HUES48 (cell line): ENCODE data around the gene CARD11.
"Not testable (repeated sequence)": the region's sequence is repeated elsewhere in the genome, so short reads cannot be mapped to it uniquely, and the experiment has no call there.

Experiments used
- H3K27ac ChIP-seq: one replicate; pipeline ENCODE4 v1.7.0; 2013; ENCODE audit warnings: low read depth, low read length, inconsistent platforms
- H3K27me3 ChIP-seq: 2 replicates; pipeline ENCODE4 v1.6.1; 2013; ENCODE audit warnings: mild to moderate bottlenecking, low read length; ENCODE audit not compliant: control insufficient read depth, insufficient read depth
- H3K36me3 ChIP-seq: 2 replicates; pipeline ENCODE4 v1.6.1; 2013; ENCODE audit warnings: low read length; ENCODE audit not compliant: control insufficient read depth, insufficient read depth
- H3K4me1 ChIP-seq: 2 replicates; pipeline ENCODE4 v1.6.1; 2013; ENCODE audit warnings: mild to moderate bottlenecking, low read length; ENCODE audit not compliant: control insufficient read depth, insufficient read depth
- H3K4me3 ChIP-seq: 2 replicates; pipeline ENCODE4 v1.5.1; 2013; ENCODE audit warnings: mild to moderate bottlenecking, low read depth, low read length
- H3K9ac ChIP-seq: 2 replicates; pipeline ENCODE4 v1.6.1; 2013; ENCODE audit warnings: mild to moderate bottlenecking, low read depth, low read length, moderate library complexity
- H3K9me3 ChIP-seq: 2 replicates; pipeline ENCODE4 v1.6.1; 2013; ENCODE audit warnings: low read length; ENCODE audit not compliant: control insufficient read depth, insufficient read depth

CARD11 gene

DNA sequence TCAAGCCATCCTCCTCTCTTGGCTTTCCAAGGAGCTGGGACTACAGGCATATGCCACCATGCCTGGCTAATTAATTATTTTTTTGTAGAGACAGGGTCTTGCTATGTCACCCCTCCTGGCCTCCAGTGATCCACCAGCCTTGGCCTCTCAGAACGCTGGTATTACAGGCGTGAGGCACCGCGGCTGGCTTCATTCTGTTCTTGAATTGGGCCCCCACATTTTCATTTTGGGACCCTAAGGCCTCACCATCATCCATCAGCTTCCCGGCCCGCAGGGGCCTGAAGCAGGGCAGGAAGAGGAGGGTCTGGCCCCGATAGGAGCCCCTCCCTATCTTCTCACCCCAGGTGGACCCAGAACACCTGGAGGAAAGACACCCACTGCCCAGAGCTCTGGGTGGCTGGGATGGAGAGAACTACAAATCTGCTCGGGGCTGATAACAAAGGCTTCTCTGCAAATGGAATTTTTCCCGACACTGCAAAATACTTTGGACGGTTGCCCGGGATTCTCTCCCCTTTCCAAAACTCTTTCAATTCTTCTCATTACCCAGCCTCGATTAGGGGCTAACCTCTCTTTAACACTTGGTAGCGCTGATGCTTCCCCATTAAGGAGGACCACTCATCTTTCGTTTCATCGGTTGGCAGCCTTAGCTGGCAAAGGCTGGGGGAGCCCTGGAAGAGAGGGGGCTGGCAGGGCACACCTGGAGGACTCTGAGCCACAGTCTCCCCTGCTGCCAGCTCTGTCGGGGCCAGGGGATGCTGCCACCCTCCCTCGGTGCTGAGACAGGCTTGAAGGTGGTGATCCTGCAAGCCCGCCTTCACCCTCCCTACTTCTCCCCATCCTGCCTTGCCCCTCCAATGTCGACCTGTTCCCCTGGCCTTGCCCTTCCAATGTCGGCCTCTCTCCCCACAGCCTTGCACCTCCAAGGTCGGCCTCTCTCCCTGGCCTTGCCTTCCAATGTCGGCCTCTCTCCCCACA is 118.5 kb downstream of the CARD11 start:
- no peak overlapping the region for H3K4me3 ChIP-seq
- H3K9me3 ChIP-seq, result no peaks in the 10 kb centered on the region
- no peak overlapping the region for H3K27ac ChIP-seq
- H3K9ac ChIP-seq, result no peak overlapping the region
- no peaks in the 10 kb centered on the region for H3K4me1 ChIP-seq
- no peaks in the 10 kb centered on the region for H3K27me3 ChIP-seq
- H3K36me3 ChIP-seq, result no peaks in the 10 kb centered on the region; the same call in 1 of the 2 replicates

DNA sequence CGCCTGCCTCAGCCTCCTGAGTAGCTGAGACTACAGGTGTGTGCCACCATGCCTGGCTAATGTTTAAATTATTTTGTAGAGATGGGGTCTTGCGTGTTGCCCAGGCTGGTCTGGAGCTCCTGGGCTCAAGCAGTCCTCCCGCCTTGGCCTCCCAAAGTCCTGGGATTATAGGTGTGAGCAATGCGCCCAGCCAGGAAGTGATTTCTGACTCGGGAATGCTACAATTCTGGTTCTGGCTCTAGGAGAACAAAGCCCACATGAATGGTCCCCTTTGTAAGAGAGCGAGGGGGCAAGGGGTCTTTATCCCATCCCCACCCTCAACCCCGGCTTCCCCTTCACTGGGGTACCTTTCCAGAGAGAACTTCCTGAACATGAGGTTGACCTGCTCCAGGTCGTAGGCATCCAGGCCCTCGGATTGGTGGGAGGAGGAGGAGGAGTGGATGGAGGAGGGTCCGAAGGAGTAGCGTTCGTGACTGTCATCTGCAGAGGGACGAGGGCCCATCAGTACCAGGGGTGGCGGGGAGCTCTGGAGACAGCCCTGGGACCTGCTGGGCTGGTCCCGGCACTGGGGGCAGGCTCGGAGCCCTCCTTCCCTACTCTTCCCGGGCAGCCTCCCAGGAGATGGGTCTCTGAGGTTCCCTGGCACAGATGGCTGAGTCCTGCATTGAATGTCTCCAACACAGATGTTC is 119.6 kb downstream of the CARD11 start:
- H3K9ac ChIP-seq, result no peak overlapping the region
- peaks cover 2% of the 10 kb centered on the region; the same call in 1 of the 2 replicates for H3K36me3 ChIP-seq
- no peak overlapping the region for H3K4me3 ChIP-seq
- no peaks in the 10 kb centered on the region for H3K4me1 ChIP-seq
- no peak overlapping the region for H3K27ac ChIP-seq
- no peaks in the 10 kb centered on the region for H3K27me3 ChIP-seq
- no peaks in the 10 kb centered on the region for H3K9me3 ChIP-seq

DNA sequence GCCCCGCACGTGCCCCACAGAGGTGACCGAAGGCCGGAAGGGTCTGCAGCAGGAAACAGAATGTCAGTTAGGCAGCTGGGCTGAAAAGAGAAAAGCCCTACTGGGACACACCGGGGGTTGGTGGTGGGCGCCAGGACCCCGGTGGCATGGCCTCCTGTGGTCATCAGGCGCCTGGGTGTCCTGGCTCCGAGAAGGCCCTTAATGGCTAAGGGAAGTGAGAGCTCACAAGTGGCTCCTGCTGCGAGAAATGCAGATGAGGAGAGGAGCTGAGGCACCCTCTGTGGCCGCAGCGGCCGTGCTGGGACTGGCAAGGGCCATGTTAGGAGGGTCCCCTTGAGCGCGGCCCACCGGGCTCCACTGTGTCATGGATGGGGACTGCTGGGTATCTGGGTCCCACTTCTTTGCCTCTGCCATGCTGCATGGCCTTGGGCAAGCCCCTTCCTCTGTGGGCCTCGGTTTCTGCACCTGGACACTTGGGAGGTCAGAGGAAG is 120.3 kb downstream of the CARD11 start:
- Histone ChIP-seq H3K36me3 (peaks cover 6% of the 10 kb centered on the region; the same call in 1 of the 2 replicates), H3K9ac (no peak overlapping the region), H3K4me3 (no peak overlapping the region), H3K27ac (no peak overlapping the region), H3K4me1 (no peaks in the 10 kb centered on the region), H3K9me3 (no peaks in the 10 kb centered on the region), H3K27me3 (no peaks in the 10 kb centered on the region)

DNA sequence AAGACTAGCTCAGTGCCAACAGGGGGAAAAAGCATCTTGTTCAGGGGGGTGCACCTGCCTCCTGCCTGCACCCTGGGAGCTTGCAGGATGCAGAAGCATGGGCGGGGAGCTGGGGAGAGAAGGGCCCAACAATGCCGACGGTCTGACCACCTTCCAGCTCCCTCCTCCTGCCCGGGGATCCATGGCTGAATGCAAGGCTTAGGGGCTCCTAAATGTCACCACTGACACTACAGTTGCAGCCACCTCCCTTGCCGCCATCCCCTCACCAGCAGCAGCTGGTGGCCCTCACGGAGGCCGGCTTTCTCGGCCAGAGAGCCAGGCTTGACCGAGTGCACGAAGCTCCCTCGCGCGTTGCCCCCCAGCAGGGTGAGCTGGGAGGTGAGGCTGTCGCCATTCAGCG is 120.8 kb downstream of the CARD11 start:
- Histone ChIP-seq H3K36me3 (peaks cover 6% of the 10 kb centered on the region; the same call in 1 of the 2 replicates), H3K9ac (no peak overlapping the region), H3K27me3 (no peaks in the 10 kb centered on the region), H3K9me3 (no peaks in the 10 kb centered on the region), H3K4me1 (no peaks in the 10 kb centered on the region), H3K27ac (no peak overlapping the region), H3K4me3 (no peak overlapping the region)

DNA sequence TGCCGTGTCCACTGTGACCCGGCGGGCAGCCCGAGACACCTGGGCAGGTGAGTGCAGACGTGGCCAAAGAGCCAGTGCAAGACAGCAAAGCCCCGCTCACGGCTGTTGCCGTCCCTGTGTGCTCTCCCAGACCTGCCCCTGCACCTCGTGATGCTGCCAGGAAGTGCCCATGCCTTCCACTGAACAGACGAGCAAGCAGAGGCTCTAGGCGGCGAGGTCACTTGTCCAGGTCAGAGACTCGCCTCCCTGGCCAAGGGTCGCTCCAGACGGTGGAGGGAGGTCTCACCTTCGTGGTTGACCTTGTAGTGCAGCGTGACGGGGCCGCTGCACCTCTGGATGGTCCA is 121.3 kb downstream of the CARD11 start:
- H3K27ac ChIP-seq, result no peak overlapping the region
- H3K9ac ChIP-seq, result no peak overlapping the region
- no peaks in the 10 kb centered on the region for H3K9me3 ChIP-seq
- peaks cover 6% of the 10 kb centered on the region; the same call in 1 of the 2 replicates for H3K36me3 ChIP-seq
- no peaks in the 10 kb centered on the region for H3K27me3 ChIP-seq
- H3K4me1 ChIP-seq, result no peaks in the 10 kb centered on the region
- no peak overlapping the region for H3K4me3 ChIP-seq

DNA sequence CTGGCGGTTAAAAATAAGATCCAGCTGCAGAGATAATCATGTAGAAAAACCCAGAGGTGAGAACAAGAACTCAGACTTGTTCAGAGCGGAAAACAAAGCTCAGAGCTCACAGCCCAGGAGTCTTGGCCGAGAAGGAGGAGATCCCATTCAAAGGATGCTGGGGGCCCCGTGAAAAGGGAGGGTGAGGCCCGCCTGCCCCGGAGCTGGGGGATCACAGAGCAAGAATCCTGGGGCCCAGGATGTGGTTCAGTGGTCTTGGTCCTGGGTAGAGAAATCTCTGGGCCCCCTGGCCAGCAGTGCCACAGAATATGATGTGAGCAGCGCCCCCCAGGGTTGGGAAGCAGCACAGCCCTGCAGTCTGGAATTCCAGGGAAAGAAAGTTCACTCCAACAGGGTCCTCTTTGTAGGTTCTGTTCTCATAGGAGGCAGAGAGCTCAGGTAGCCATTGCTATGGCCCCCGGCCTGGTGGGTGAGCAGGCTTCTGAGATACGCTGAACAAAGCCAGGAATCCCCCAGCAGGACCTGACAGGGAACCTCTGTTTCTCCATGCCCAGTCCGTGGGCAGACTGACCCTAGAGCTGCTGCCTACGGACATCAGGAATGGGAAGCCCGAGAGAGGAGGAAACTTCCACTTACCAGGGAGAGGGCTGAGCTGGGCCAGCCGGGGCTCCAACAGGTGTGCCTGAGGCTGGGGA is 121.9 kb downstream of the CARD11 start:
- no peaks in the 10 kb centered on the region for H3K4me1 ChIP-seq
- no peak overlapping the region for H3K4me3 ChIP-seq
- no peaks in the 10 kb centered on the region for H3K27me3 ChIP-seq
- no peak overlapping the region for H3K9ac ChIP-seq
- H3K36me3 ChIP-seq, result peaks cover 6% of the 10 kb centered on the region; the same call in 1 of the 2 replicates
- H3K27ac ChIP-seq, result no peak overlapping the region
- no peaks in the 10 kb centered on the region for H3K9me3 ChIP-seq

DNA sequence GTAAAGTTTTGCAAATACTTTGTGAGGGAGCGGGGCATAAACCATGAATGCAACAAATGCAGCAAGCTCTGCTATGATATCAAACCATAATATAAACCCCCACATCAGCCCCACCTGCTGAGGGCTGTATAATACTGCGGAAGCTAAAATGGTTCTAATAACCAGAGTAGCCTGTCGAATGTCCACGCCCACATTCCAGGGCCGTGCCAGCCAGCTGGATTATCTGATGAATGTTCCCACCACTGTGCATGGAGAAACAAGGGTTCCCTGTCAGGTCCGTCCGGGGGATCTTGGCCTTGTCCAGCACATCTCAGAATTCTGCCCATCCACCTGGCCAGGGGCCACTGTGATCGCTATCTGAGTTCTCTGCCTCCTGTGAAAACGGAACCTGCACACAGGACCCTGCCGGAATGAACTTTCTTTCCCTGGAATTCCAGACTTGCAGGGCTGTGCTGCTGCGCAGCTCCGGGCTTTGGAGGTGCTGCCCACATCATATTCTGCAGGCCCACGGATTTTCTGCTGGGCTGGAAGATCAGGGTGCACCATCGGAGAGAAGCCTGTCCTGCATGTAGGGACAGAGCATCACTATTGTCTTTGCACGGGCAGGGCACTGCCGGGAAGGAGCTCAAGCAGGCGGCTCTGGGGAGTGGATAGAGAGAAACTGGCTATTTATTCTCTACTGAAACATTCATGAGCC is 122.6 kb downstream of the CARD11 start:
- peaks cover 10% of the 10 kb centered on the region; the same call in 1 of the 2 replicates for H3K36me3 ChIP-seq
- H3K9ac ChIP-seq, result no peak overlapping the region
- no peak overlapping the region for H3K27ac ChIP-seq
- no peak overlapping the region for H3K4me3 ChIP-seq
- no peaks in the 10 kb centered on the region for H3K9me3 ChIP-seq
- H3K4me1 ChIP-seq, result no peaks in the 10 kb centered on the region
- H3K27me3 ChIP-seq, result no peaks in the 10 kb centered on the region

DNA sequence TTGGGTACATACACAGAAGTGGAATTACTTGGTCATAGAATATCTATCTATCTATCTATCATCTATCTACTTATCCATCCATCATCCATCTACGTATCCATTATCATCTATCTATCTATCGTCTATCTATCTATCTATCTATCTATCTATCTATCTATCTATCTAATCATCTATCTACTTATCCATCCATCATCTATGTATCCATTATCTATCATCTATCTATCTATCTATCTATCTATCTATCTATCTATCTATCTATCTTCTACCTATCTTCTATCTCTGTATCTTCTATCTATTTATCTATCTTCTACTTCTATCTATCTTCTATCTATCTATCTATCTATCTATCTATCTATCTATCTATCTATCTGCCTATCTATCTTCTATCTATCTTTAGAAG is 123.2 kb downstream of the CARD11 start:
- not testable (repeated sequence) for H3K27ac ChIP-seq, H3K4me1 ChIP-seq, H3K4me3 ChIP-seq, H3K9ac ChIP-seq, H3K27me3 ChIP-seq, H3K9me3 ChIP-seq
- H3K36me3 ChIP-seq, result peaks cover 10% of the 10 kb centered on the region; the same call in 1 of the 2 replicates

DNA sequence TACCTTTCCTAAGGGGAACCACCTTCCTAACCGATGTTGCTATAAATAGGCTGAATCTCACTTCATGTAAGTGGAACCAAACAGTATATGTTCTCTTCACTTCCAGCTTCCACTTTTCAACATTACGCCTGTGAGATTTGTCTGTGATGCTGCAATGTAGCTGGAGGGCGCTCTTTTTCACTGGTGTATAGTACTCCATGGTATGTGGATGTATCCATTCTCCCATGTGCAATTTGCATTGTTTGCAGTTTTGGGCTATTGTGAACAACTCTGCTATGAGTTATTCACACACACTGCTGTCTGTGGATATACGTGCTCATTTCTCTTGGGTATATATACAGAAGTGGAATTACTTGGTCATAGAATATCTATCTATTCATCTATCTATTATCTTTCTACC is 123.6 kb downstream of the CARD11 start:
- H3K9ac ChIP-seq, result no peak overlapping the region
- no peaks in the 10 kb centered on the region for H3K27me3 ChIP-seq
- no peak overlapping the region for H3K4me3 ChIP-seq
- no peaks in the 10 kb centered on the region for H3K9me3 ChIP-seq
- no peak overlapping the region for H3K27ac ChIP-seq
- H3K36me3 ChIP-seq, result peaks cover 10% of the 10 kb centered on the region; the same call in 1 of the 2 replicates
- H3K4me1 ChIP-seq, result no peaks in the 10 kb centered on the region

DNA sequence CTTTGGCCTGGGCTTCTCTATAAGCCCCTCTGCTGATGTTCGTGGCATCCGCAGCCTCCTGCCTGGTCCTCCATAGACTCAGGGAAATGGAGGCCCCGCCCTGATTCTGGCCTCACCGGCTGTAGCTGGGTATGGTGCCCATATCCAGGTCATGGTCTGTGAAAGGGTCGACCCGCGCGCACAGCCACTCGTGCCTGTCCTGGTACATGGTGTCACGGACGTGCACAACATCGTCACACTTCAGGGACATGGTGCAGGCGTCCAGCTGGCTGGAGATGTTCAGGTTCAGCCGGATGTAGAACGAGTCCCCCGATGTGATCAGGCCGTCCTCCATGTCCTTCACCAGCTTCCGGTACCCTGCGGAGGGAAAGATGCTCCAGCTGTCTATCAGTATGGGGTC is 124.4 kb downstream of the CARD11 start:
- Histone ChIP-seq H3K4me3 (no peak overlapping the region), H3K9me3 (no peaks in the 10 kb centered on the region), H3K4me1 (no peaks in the 10 kb centered on the region), H3K27ac (no peak overlapping the region), H3K9ac (no peak overlapping the region), H3K27me3 (no peaks in the 10 kb centered on the region), H3K36me3 (peaks cover 10% of the 10 kb centered on the region; the same call in 1 of the 2 replicates)
